ENCODE data around the gene GALT. TPM values are rescaled to one million over a fixed set of nuclear protein-coding genes. Genes with fewer than 3 reads are reported as not detected.

The GALT gene
- total and polyA plus RNA-seq, 2 of the 13 experiments (the other 11 are each of a cell fraction or from before 2014, with no cell fraction given) = 40.4 to 46.3 TPM

- no peaks in the 10 kb centered on the region for H4K20me1 ChIP-seq (ENCODE audit: insufficient read depth, low read length)
- H3K9me3 ChIP-seq (ENCODE audit: low read length) = no peaks in the 10 kb centered on the region
- in situ Hi-C loops (cut with HindIII; ENCODE audit: extremely low pct_ligation_motif_present, low pct_unique_long_range_greater_than_20kb) (no loop called here), intact Hi-C loops (cut with micrococcal nuclease; ENCODE audit: unreplicated experiment) (no loop called here)
- no peaks in the 10 kb centered on the region for H3K36me3 ChIP-seq (replicated peaks in 1 of 2; ENCODE audit: control insufficient read depth in 1 of 2, insufficient read depth in 2 of 2, low read length in 2 of 2)
- no peaks in the 10 kb centered on the region for H3K79me2 ChIP-seq (ENCODE audit: insufficient read depth, low read length)
- DNase-seq (ENCODE audit: low spot score) = no peak
- 61% methylated on average over 5 of the region's 5 CpGs for WGBS (ENCODE audit: low lambda C conversion rate)
- no peak for ATAC-seq
- no peak overlapping the region for H3K4me3 ChIP-seq (replicated peaks in 1 of 3; ENCODE audit: insufficient read depth in 1 of 3, low read depth in 2 of 3, low read length in 3 of 3)
- no TSS peak for BruUV-seq (replicated peaks)
- peaks cover 10% of the 10 kb centered on the region for H3K4me1 ChIP-seq (ENCODE audit: insufficient read depth, low read length)
- ChIA-PET CTCF (ENCODE audit: low intra/inter-chr PET ratio, low total read pairs) (no interaction called here), POLR2A (no interaction called here)
- no peak overlapping the region for H3K9ac ChIP-seq (ENCODE audit: insufficient read depth, low read depth, low read length)
- FAIRE-seq = no peak
- H3K4me2 ChIP-seq (ENCODE audit: low read depth, low read length) = no peak overlapping the region
- no peak overlapping the region for H3K27ac ChIP-seq (ENCODE audit: extremely low read length, insufficient read depth, low read length)
- H2AFZ ChIP-seq (ENCODE audit: low read length) = no peak overlapping the region
- TF ChIP-seq LRRFIP1 (CRISPR knock-in tag; conservative IDR thresholded peaks at IDR 0.05) = no peak
- no peak for TF ChIP-seq TEAD3 (CRISPR knock-in tag; optimal IDR thresholded peaks at IDR 0.05; ENCODE audit: borderline replicate concordance)
- no peak for TF ChIP-seq RCOR2 (CRISPR knock-in tag; IDR thresholded peaks at IDR 0.05)
- TF ChIP-seq ZNF264 (CRISPR knock-in tag; IDR thresholded peaks at IDR 0.05) = no peak
- TF ChIP-seq MAFG (CRISPR knock-in tag; IDR thresholded peaks at IDR 0.05) = no peak
- no peak for TF ChIP-seq ZNF619 (CRISPR knock-in tag; IDR thresholded peaks at IDR 0.05)
- no peak for TF ChIP-seq ZNF44 (CRISPR knock-in tag; IDR thresholded peaks at IDR 0.05)
- TF ChIP-seq HOXA5 (CRISPR knock-in tag; IDR thresholded peaks at IDR 0.05) = no peak
- TF ChIP-seq MAFF (IDR thresholded peaks at IDR 0.05; ENCODE audit: low read depth, low read length) = peak; percentile 68
- peak; percentile 78 to 86 for TF ChIP-seq MAFK (conservative IDR thresholded peaks at IDR 0.05 in 1 of 2, IDR thresholded peaks at IDR 0.05 in 1 of 2; ENCODE audit: low read length in 2 of 2)
- TF ChIP-seq HNRNPH1 (optimal IDR thresholded peaks at IDR 0.05; ENCODE audit: low read depth, low read length) = no peak
- TF ChIP-seq HNF4G (IDR thresholded peaks at IDR 0.05; ENCODE audit: borderline replicate concordance, low read depth, low read length) = no peak
- no peak for TF ChIP-seq HNF4G (CRISPR knock-in tag; IDR thresholded peaks at IDR 0.05; ENCODE audit: borderline replicate concordance, low read depth)
- TF ChIP-seq NR3C1 (CRISPR knock-in tag; IDR thresholded peaks at IDR 0.05) = no peak
- TF ChIP-seq SNAI1 (CRISPR knock-in tag; IDR thresholded peaks at IDR 0.05; ENCODE audit: borderline replicate concordance) = no peak
- TF ChIP-seq SRY (CRISPR knock-in tag; IDR thresholded peaks at IDR 0.05) = no peak
- H3K27me3 ChIP-seq (ENCODE audit: control insufficient read depth in 1 of 2, insufficient read depth in 2 of 2, low read length in 2 of 2) = no peaks in the 10 kb centered on the region
These were observed 23.5 kb downstream of the GALT start for GRCh38 chr9:34669809-34670562.

All from HepG2 (cell line).